ENCODE results near the gene RTP5. TPM values are rescaled to one million over a fixed set of nuclear protein-coding genes. Genes with fewer than 3 reads are reported as not detected.

RTP5 gene
- total RNA-seq, 2 donors from 2014 or later, result not detected

DNA sequence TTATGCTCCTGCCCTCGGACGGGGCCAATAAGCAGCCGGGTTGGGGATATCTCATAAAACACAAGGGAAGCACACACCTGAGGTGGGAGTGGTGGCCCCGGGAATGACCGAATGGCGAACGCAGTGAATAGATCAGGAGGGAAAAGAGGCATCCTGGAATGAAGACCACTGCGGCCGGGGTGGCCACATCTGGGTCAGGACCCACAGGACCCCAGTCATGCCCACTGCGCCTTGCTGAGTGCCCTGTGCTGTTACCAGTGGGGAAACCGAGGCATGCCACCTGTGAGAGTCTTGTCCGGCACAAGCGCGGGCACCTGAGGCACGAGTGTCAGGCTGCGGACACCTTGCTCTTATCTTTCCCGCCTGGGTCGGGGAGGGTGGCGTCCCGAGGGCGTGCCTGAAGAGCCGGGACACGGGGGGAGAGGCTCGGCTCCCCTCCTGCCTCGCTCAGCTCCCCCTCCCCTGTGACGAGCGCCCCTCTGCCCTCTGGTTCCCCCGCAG is 12.4 kb upstream of the RTP5 start:
- Mint-ChIP-seq H3K4me1 (no peaks in the 10 kb centered on the region), H3K4me3 (no peak overlapping the region), H3K9me3 (no peaks in the 10 kb centered on the region), H3K27me3 (ENCODE audit: insufficient read depth) (no peaks in the 10 kb centered on the region), H3K27ac (no peak overlapping the region), H3K36me3 (ENCODE audit: low read depth) (no peaks in the 10 kb centered on the region)
- no peaks in the 10 kb centered on the region for H3K4me1 ChIP-seq (ENCODE audit: control insufficient read depth, insufficient read depth, low read length)
- H3K27me3 ChIP-seq (ENCODE audit: control insufficient read depth, insufficient read depth, low read length, poor library complexity, severe bottlenecking), result no peaks in the 10 kb centered on the region
- no peak overlapping the region for H3K4me3 ChIP-seq (ENCODE audit: low read length)
- WGBS, 2 experiments (ENCODE audit: insufficient coverage in 1 of 2, insufficient read length in 1 of 2), result 93 to 97% methylated on average over 20 to 28 of the region's 28 CpGs
- H3K9ac ChIP-seq (ENCODE audit: extremely low read depth, low read length, poor library complexity, severe bottlenecking), result no peak overlapping the region
- TF ChIP-seq, protein P1, sequence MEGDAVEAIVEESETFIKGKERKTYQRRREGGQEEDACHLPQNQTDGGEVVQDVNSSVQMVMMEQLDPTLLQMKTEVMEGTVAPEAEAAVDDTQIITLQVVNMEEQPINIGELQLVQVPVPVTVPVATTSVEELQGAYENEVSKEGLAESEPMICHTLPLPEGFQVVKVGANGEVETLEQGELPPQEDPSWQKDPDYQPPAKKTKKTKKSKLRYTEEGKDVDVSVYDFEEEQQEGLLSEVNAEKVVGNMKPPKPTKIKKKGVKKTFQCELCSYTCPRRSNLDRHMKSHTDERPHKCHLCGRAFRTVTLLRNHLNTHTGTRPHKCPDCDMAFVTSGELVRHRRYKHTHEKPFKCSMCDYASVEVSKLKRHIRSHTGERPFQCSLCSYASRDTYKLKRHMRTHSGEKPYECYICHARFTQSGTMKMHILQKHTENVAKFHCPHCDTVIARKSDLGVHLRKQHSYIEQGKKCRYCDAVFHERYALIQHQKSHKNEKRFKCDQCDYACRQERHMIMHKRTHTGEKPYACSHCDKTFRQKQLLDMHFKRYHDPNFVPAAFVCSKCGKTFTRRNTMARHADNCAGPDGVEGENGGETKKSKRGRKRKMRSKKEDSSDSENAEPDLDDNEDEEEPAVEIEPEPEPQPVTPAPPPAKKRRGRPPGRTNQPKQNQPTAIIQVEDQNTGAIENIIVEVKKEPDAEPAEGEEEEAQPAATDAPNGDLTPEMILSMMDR (conservative IDR thresholded peaks at IDR 0.05), result no peak
- no peak overlapping the region for H3K27ac ChIP-seq (ENCODE audit: low read depth, low read length)
- DNase-seq, result no peak
- H3K36me3 ChIP-seq (ENCODE audit: control insufficient read depth, insufficient read depth, low read length), result no peaks in the 10 kb centered on the region
- H3K9me3 ChIP-seq (ENCODE audit: control insufficient read depth, low read length), result no peaks in the 10 kb centered on the region

DNA sequence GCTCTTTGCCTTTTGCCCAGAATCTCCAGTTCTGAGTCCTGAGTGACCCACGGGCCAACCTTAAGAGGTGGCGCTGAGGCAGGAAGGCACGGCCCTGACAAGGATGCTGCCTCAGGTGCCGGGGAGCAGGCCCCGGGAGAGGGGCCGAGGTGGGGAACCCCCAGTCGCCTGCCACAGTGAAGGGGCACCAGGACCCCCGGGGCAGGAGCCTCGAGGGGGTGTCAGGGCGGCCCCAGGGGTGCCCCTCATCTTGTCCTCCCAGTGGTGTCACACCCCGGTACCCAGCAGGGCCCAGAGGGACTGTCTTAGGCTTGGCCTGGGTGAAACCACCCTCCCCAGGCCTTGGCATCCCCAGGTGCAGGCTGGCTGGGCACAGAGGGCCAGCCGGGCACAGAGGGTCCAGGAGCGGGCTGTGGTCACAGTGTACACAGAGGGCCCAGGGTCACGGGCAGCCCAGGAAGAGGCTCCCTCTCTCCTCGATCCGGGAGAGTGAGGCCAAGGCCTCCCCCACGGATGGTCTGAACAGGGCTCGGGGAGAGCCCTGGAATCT is 11.9 kb upstream of the RTP5 start:
- no peaks in the 10 kb centered on the region for H3K4me1 Mint-ChIP-seq
- no peaks in the 10 kb centered on the region for H3K27me3 Mint-ChIP-seq (ENCODE audit: insufficient read depth)
- H3K27ac ChIP-seq (ENCODE audit: low read depth, low read length), result no peak overlapping the region
- H3K36me3 Mint-ChIP-seq (ENCODE audit: low read depth), result no peaks in the 10 kb centered on the region
- H3K4me3 Mint-ChIP-seq, result no peak overlapping the region
- TF ChIP-seq, protein P1 (conservative IDR thresholded peaks at IDR 0.05), result no peak
- H3K9ac ChIP-seq (ENCODE audit: extremely low read depth, low read length, poor library complexity, severe bottlenecking), result no peak overlapping the region
- H3K9me3 ChIP-seq (ENCODE audit: control insufficient read depth, low read length), result no peaks in the 10 kb centered on the region
- H3K36me3 ChIP-seq (ENCODE audit: control insufficient read depth, insufficient read depth, low read length), result no peaks in the 10 kb centered on the region
- 91% methylated on average over 15 to 18 of the region's 18 CpGs for WGBS, 2 experiments (ENCODE audit: insufficient coverage in 1 of 2, insufficient read length in 1 of 2)
- no peaks in the 10 kb centered on the region for H3K27me3 ChIP-seq (ENCODE audit: control insufficient read depth, insufficient read depth, low read length, poor library complexity, severe bottlenecking)
- no peak overlapping the region for H3K27ac Mint-ChIP-seq
- no peak overlapping the region for H3K4me3 ChIP-seq (ENCODE audit: low read length)
- DNase-seq, result no peak
- H3K4me1 ChIP-seq (ENCODE audit: control insufficient read depth, insufficient read depth, low read length), result no peaks in the 10 kb centered on the region
- H3K9me3 Mint-ChIP-seq, result no peaks in the 10 kb centered on the region

DNA sequence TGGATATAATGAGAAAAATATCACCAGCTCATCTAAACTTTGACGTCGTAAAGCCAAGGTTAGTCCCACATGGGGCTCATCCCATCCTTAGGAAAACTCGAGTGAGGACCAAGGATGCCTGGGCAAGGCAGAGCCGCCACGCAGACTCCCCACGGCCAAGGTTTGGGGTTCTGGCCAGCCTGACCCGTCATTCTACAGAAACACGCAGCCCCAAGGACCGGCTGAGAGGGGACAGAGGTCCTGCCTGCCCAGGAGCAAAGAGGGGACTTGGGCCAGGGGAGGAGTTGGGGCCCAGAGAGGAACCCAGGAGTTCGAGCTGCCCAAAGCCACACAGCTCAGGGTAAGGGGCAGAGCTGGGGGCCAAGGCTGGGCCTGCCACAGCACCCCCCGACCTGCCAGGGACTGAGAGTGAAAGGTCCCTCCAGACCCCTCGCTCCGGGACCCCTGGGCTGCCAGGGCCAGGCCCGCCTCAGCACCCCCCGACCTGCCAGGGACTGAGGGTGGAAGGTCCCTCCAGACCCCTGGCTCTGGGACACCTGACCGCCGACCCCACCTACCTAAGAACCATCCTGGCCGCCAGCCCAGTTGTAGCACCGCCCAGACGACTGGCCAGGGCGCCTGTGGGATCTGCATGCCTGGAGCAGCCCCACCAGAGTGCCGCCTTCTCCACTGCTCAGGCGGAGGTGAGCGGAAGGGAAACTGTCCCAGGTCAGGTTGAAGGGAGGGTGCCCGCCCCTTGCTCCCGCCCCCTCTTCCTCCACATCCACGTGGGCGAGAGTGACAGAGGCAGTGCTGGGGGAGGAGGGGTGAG is 11.1 kb upstream of the RTP5 start, which contains the start of gene PDCD1:
Gene PDCD1, minus strand, starts transcription at position 689 of the 811 bp plus-strand sequence. Its CDS starts 56 bp downstream, at position 633.
- Histone ChIP-seq H3K27ac (ENCODE audit: low read depth, low read length) (peak within 1 kb of the TSS; percentile 44), H3K36me3 (ENCODE audit: control insufficient read depth, insufficient read depth, low read length) (no peaks in the 10 kb centered on the region), H3K9me3 (ENCODE audit: control insufficient read depth, low read length) (no peaks in the 10 kb centered on the region), H3K9ac (ENCODE audit: extremely low read depth, low read length, poor library complexity, severe bottlenecking) (no peak within 1 kb of the TSS), H3K27me3 (ENCODE audit: control insufficient read depth, insufficient read depth, low read length, poor library complexity, severe bottlenecking) (no peaks in the 10 kb centered on the region), H3K4me1 (ENCODE audit: control insufficient read depth, insufficient read depth, low read length) (no peaks in the 10 kb centered on the region), H3K4me3 (ENCODE audit: low read length) (no peak within 1 kb of the TSS)
- TF ChIP-seq, protein P1 (conservative IDR thresholded peaks at IDR 0.05), result no peak
- Mint-ChIP-seq H3K27me3 (ENCODE audit: insufficient read depth) (no peaks in the 10 kb centered on the region), H3K4me1 (no peaks in the 10 kb centered on the region), H3K27ac (no peak within 1 kb of the TSS), H3K36me3 (ENCODE audit: low read depth) (no peaks in the 10 kb centered on the region), H3K4me3 (no peak within 1 kb of the TSS), H3K9me3 (no peaks in the 10 kb centered on the region)
- DNase-seq, result peak; percentile 75
- 87% methylated on average over 12 to 25 of the region's 28 CpGs for WGBS, 2 experiments (ENCODE audit: insufficient coverage in 1 of 2, insufficient read length in 1 of 2)

Data from endodermal cell (in vitro differentiated cells).